HG03039 (cell line): ENCODE results near the gene KRTAP5-11.
"Not testable (repeated sequence)": the region's sequence is repeated elsewhere in the genome, so short reads cannot be mapped to it uniquely, and the experiment has no call there.

Source experiments
- ATAC-seq: cut with Tn5 transposase; IDR thresholded peaks from one replicate; pipeline ENCODE4 v1.9.1; 2021; ENCODE audit warnings: mild to moderate bottlenecking, moderate library complexity; ENCODE audit not compliant: unreplicated experiment

Gene KRTAP5-11

GRCh38 chr11:71557257-71557656 is 25.4 kb downstream of the KRTAP5-11 start:
- ATAC-seq: no peak

GRCh38 chr11:71556018-71556417 is 26.7 kb downstream of the KRTAP5-11 start:
- ATAC-seq: no peak

GRCh38 chr11:71555508-71555907 is 27.2 kb downstream of the KRTAP5-11 start:
- no peak for ATAC-seq

- ATAC-seq: no peak
Measured at GRCh38 chr11:71554996-71555395, 27.7 kb downstream of the KRTAP5-11 start.

- ATAC-seq: no peak
Measured at GRCh38 chr11:71551711-71552110, 31.0 kb downstream of the KRTAP5-11 start.

GRCh38 chr11:71548716-71549151 is 33.9 kb downstream of the KRTAP5-11 start:
- no peak for ATAC-seq

- ATAC-seq: no peak
Measured at GRCh38 chr11:71548120-71548519, 34.6 kb downstream of the KRTAP5-11 start, which contains the start of gene KRTAP5-9. Gene KRTAP5-9, plus strand, starts transcription at chr11:71548420. Its CDS starts 238 bp downstream, at chr11:71548658.

- no peak for ATAC-seq
Measured at GRCh38 chr11:71545405-71545966, 37.2 kb downstream of the KRTAP5-11 start.

- no peak for ATAC-seq
Measured at GRCh38 chr11:71544525-71545214, 38.0 kb downstream of the KRTAP5-11 start.

GRCh38 chr11:71543866-71544265 is 38.8 kb downstream of the KRTAP5-11 start:
- ATAC-seq: no peak

- no peak for ATAC-seq
Measured at GRCh38 chr11:71542879-71543777, 39.5 kb downstream of the KRTAP5-11 start.

GRCh38 chr11:71542382-71542781 is 40.3 kb downstream of the KRTAP5-11 start:
- no peak for ATAC-seq

- ATAC-seq: peak; percentile 64
Measured at GRCh38 chr11:71540521-71541304, 42.0 kb downstream of the KRTAP5-11 start.

GRCh38 chr11:71539971-71540370 is 42.7 kb downstream of the KRTAP5-11 start:
- ATAC-seq: not testable (repeated sequence)

GRCh38 chr11:71539017-71539416 is 43.7 kb downstream of the KRTAP5-11 start:
- no peak for ATAC-seq

- no peak for ATAC-seq
Measured at GRCh38 chr11:71538666-71538990, 44.0 kb downstream of the KRTAP5-11 start.

- not testable (repeated sequence) for ATAC-seq
Measured at GRCh38 chr11:71537977-71538665, 44.6 kb downstream of the KRTAP5-11 start, which contains the start of gene KRTAP5-8. Gene KRTAP5-8, plus strand, starts transcription at chr11:71538025. Its CDS starts 31 bp downstream, at chr11:71538056.

GRCh38 chr11:71537537-71537936 is 45.1 kb downstream of the KRTAP5-11 start:
- ATAC-seq: no peak

GRCh38 chr11:71535825-71536224 is 46.9 kb downstream of the KRTAP5-11 start:
- ATAC-seq: no peak
